Effector memory CD8-positive, alpha-beta T cell (primary cell): ENCODE data around the gene ANO6.

ENCODE experiments used
- ATAC-seq: fragments of 150-1000 bp; cut with Tn5 transposase; replicated peaks from 2 replicates; pipeline ENCODE4 v1.10.0; 2021; ENCODE audit warnings: mild to moderate bottlenecking, moderate library complexity
- DNase-seq, 3 experiments: peaks; one replicate each; pipeline ENCODE4 v3.0.0; 2021
- H3K27ac Mint-ChIP-seq, 2 donors: one replicate each; pipeline ENCODE4 v1.8.0; 2022; ENCODE audit warnings: mild to moderate bottlenecking in 2 of 2, mixed read lengths in 2 of 2, moderate library complexity in 2 of 2
- H3K27me3 Mint-ChIP-seq, 2 donors: one replicate each; pipeline ENCODE4 v1.8.0; 2022; ENCODE audit warnings: mixed read lengths in 2 of 2
- H3K36me3 Mint-ChIP-seq: one replicate; pipeline ENCODE4 v1.8.0; 2022; ENCODE audit warnings: mild to moderate bottlenecking, moderate library complexity, mixed read lengths; ENCODE audit not compliant: insufficient read depth
- H3K4me1 Mint-ChIP-seq, 2 donors: one replicate each; pipeline ENCODE4 v1.8.0; 2022; ENCODE audit warnings: low read depth in 2 of 2, mixed read lengths in 2 of 2
- H3K4me3 Mint-ChIP-seq, 2 donors: one replicate each; pipeline ENCODE4 v1.8.0; 2022; ENCODE audit warnings: mild to moderate bottlenecking in 2 of 2, mixed read lengths in 2 of 2, moderate library complexity in 2 of 2
- H3K9me3 Mint-ChIP-seq, 2 donors: one replicate each; pipeline ENCODE4 v1.8.0; 2022; ENCODE audit warnings: mixed read lengths in 2 of 2

The ANO6 gene

GRCh38 chr12:45418520-45418919 is 202.6 kb downstream of the ANO6 start:
- Mint-ChIP-seq H3K9me3 (no peaks in the 10 kb centered on the region), H3K36me3 (peaks cover 6% of the 10 kb centered on the region), H3K27me3 (no peaks in the 10 kb centered on the region), H3K4me3 (no peak overlapping the region), H3K27ac (no peak overlapping the region), H3K4me1 (no peaks in the 10 kb centered on the region)
- ATAC-seq: no peak
- no peak for DNase-seq

GRCh38 chr12:45419317-45419814 is 203.5 kb downstream of the ANO6 start:
- H3K9me3 Mint-ChIP-seq: no peaks in the 10 kb centered on the region
- no peak overlapping the region for H3K27ac Mint-ChIP-seq
- no peak for ATAC-seq
- H3K4me3 Mint-ChIP-seq: no peak overlapping the region
- peaks cover 10% of the 10 kb centered on the region for H3K36me3 Mint-ChIP-seq
- H3K27me3 Mint-ChIP-seq: no peaks in the 10 kb centered on the region
- H3K4me1 Mint-ChIP-seq: no peaks in the 10 kb centered on the region
- no peak for DNase-seq

GRCh38 chr12:45421736-45422135 is 205.8 kb downstream of the ANO6 start:
- Mint-ChIP-seq H3K9me3 (no peaks in the 10 kb centered on the region), H3K4me1 (no peaks in the 10 kb centered on the region), H3K4me3 (no peak overlapping the region), H3K27me3 (no peaks in the 10 kb centered on the region), H3K36me3 (peaks cover 10% of the 10 kb centered on the region), H3K27ac (no peak overlapping the region)
- ATAC-seq (no peak), DNase-seq (no peak)

DNA sequence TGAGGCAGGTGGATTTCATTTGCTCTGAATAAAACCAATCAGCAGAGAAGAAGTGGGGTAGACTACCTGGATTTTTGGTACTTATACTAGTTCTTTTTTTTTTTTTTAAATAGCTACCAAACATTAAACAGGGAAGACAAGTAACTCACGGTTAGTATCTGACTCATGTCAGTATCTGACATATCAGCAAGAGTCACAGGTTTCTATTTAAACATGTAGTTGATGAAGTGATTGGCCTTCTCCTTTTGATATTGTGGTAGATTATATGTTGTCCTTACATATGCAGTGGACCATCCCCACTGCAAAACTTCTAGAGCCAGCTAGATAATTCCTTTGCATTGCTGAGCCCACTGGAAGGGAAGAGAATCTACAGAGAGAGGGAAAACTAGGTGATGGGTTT is 208.0 kb downstream of the ANO6 start:
- H3K36me3 Mint-ChIP-seq: peaks cover 14% of the 10 kb centered on the region
- H3K27me3 Mint-ChIP-seq: no peaks in the 10 kb centered on the region
- no peaks in the 10 kb centered on the region for H3K4me1 Mint-ChIP-seq
- DNase-seq (no peak), ATAC-seq (no peak)
- no peak overlapping the region for H3K4me3 Mint-ChIP-seq
- H3K9me3 Mint-ChIP-seq: no peaks in the 10 kb centered on the region
- peak overlapping the region in 1 of 2 donors; percentile 77 for H3K27ac Mint-ChIP-seq

GRCh38 chr12:45425426-45425825 is 209.5 kb downstream of the ANO6 start:
- Mint-ChIP-seq H3K27me3 (no peaks in the 10 kb centered on the region), H3K4me3 (no peak overlapping the region), H3K4me1 (no peaks in the 10 kb centered on the region), H3K27ac (no peak overlapping the region), H3K9me3 (no peaks in the 10 kb centered on the region), H3K36me3 (peaks cover 14% of the 10 kb centered on the region)
- ATAC-seq: no peak
- no peak for DNase-seq

DNA sequence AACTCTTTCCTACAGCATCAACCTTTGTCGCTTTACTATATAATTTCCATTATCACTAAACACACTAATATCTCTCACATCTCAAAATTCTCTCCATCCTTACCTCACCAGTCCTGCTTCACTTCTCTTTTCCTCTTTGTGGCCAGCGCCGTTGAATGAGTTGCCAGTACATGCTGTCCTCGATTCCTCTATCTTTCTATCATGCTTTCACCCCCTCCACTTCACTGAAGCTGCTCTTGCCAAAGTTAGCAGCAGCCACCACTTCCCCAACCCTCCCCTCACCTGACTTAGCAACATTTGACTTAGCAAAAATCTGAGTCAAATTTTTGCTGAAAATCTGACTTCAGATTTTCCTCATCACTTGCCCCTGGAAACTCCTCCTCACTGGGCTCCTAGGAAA is 210.4 kb downstream of the ANO6 start:
- Mint-ChIP-seq H3K4me3 (no peak overlapping the region), H3K4me1 (no peaks in the 10 kb centered on the region), H3K27ac (no peak overlapping the region), H3K9me3 (no peaks in the 10 kb centered on the region), H3K36me3 (peaks cover 16% of the 10 kb centered on the region), H3K27me3 (no peaks in the 10 kb centered on the region)
- ATAC-seq: no peak
- no peak for DNase-seq

GRCh38 chr12:45427042-45427441 is 211.1 kb downstream of the ANO6 start:
- DNase-seq (no peak), ATAC-seq (no peak)
- H3K27me3 Mint-ChIP-seq: no peaks in the 10 kb centered on the region
- H3K4me3 Mint-ChIP-seq: no peak overlapping the region
- no peak overlapping the region for H3K27ac Mint-ChIP-seq
- H3K36me3 Mint-ChIP-seq: peaks cover 14% of the 10 kb centered on the region
- H3K4me1 Mint-ChIP-seq: no peaks in the 10 kb centered on the region
- H3K9me3 Mint-ChIP-seq: no peaks in the 10 kb centered on the region

DNA sequence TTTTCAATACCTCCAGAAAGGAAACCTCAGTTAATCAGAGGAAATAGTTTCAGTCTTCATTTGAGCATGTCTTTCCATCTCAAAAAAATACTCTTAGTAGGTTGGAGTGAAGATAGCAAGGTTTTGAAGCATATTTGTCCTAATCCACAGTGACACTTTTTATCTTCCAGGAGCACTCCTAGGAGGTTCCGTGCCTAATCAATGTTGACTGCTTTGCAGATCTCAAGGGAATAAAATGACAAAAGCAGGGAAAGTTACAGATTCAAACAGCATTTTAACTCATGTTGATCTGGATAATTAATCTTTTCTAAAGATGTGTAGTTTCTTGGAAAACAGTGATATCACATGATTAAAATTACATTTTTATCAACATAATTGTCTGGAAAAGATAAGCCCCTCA is 213.9 kb downstream of the ANO6 start:
- Mint-ChIP-seq H3K4me3 (no peak overlapping the region), H3K4me1 (no peaks in the 10 kb centered on the region), H3K36me3 (peaks cover 7% of the 10 kb centered on the region), H3K27me3 (no peaks in the 10 kb centered on the region), H3K9me3 (no peaks in the 10 kb centered on the region), H3K27ac (no peak overlapping the region)
- ATAC-seq (no peak), DNase-seq (no peak)

DNA sequence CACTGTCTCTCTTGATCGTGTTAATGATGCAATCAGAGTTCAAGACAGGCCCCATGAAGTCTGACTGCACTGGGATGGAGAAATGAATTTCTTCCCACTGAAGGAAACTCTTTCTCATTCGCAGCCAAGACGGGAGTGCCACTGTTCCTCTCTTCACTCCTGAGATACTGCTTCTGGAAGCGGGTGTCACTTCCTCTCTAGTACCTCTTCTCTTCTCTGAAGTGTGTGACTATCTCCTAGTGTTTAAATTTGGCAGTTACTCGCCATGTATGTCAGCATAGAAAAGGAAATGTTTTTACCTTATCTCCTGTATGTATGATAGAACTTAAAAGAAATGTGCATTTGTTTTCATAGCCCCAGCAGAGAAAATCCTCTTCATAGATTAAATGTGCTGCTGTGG is 215.2 kb downstream of the ANO6 start:
- Mint-ChIP-seq H3K27ac (no peak overlapping the region), H3K36me3 (peaks cover 7% of the 10 kb centered on the region), H3K4me1 (peaks cover 0 to 1% of the 10 kb centered on the region in 2 donors), H3K27me3 (no peaks in the 10 kb centered on the region), H3K9me3 (no peaks in the 10 kb centered on the region), H3K4me3 (no peak overlapping the region)
- ATAC-seq: no peak
- no peak for DNase-seq

DNA sequence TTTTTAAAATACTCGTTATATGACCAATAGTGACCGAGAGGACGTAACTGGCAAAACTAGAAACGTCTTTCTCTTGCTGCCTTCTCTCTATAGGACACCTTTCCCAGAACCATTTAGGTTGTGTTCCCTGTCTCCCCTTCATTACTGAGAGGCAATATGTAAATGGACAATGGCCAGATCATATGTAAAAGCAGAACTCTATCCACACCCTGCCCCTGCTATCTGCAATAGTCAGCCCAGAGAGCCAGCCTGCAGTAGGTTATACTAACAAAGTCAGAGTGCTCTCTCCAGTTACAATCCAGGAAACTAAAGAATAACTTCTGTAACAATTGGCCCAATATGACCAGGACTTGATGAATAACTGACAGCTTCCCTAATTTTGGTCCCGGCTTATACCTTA is 216.8 kb downstream of the ANO6 start:
- Mint-ChIP-seq H3K27me3 (no peaks in the 10 kb centered on the region), H3K4me1 (peaks cover 0 to 3% of the 10 kb centered on the region in 2 donors), H3K9me3 (no peaks in the 10 kb centered on the region), H3K36me3 (peaks cover 3% of the 10 kb centered on the region), H3K27ac (no peak overlapping the region), H3K4me3 (no peak overlapping the region)
- no peak for DNase-seq
- ATAC-seq: no peak

- ATAC-seq (no peak), DNase-seq (no peak)
Measured at GRCh38 chr12:45433441-45433868, 217.6 kb downstream of the ANO6 start.

GRCh38 chr12:45434094-45434493 is 218.2 kb downstream of the ANO6 start:
- ATAC-seq (no peak), DNase-seq (no peak)
- Mint-ChIP-seq H3K36me3 (peaks cover 3% of the 10 kb centered on the region), H3K27me3 (no peaks in the 10 kb centered on the region), H3K4me3 (no peak overlapping the region), H3K27ac (no peak overlapping the region), H3K4me1 (peaks cover 0 to 3% of the 10 kb centered on the region in 2 donors), H3K9me3 (no peaks in the 10 kb centered on the region)

More at GRCh38 chr12:45433441-45433868, 217.6 kb downstream of the ANO6 start:
- Mint-ChIP-seq H3K4me1 (peaks cover 0 to 3% of the 10 kb centered on the region in 2 donors), H3K4me3 (no peak overlapping the region), H3K27ac (no peak overlapping the region), H3K36me3 (peaks cover 3% of the 10 kb centered on the region), H3K9me3 (no peaks in the 10 kb centered on the region), H3K27me3 (no peaks in the 10 kb centered on the region)

- DNase-seq: no peak
- Mint-ChIP-seq H3K9me3 (no peaks in the 10 kb centered on the region), H3K27ac (no peak overlapping the region), H3K36me3 (peaks cover 2% of the 10 kb centered on the region), H3K27me3 (peaks cover 0 to 2% of the 10 kb centered on the region in 2 donors), H3K4me1 (peaks cover 0 to 3% of the 10 kb centered on the region in 2 donors), H3K4me3 (no peak overlapping the region)
- peak; percentile 39 for ATAC-seq
Measured at GRCh38 chr12:45435945-45436710, 220.2 kb downstream of the ANO6 start.

- no peak overlapping the region for H3K27ac Mint-ChIP-seq
- H3K4me1 Mint-ChIP-seq: peaks cover 0 to 3% of the 10 kb centered on the region in 2 donors
- no peaks in the 10 kb centered on the region for H3K36me3 Mint-ChIP-seq
- no peak overlapping the region for H3K4me3 Mint-ChIP-seq
- H3K9me3 Mint-ChIP-seq: peaks cover 0 to 5% of the 10 kb centered on the region in 2 donors
- no peak for DNase-seq
- ATAC-seq: no peak
- peaks cover 0 to 12% of the 10 kb centered on the region in 2 donors for H3K27me3 Mint-ChIP-seq
Measured at GRCh38 chr12:45439039-45439438, 223.1 kb downstream of the ANO6 start.
